H7 (cell line): Measurements from ENCODE around the gene SPATA21. TPM values are rescaled to one million over a fixed set of nuclear protein-coding genes. Genes with fewer than 3 reads are reported as not detected.
A peak's percentile ranks its signal among the peaks of the same experiment; 100 is the strongest.

Experiments
- DNase-seq: peaks from one replicate; pipeline ENCODE4 v3.0.0; 2012
- H3K27me3 ChIP-seq: 2 replicates; pipeline ENCODE4 v1.6.0; 2011; ENCODE audit warnings: mild to moderate bottlenecking, low read length; ENCODE audit not compliant: control insufficient read depth, insufficient read depth
- H3K36me3 ChIP-seq: replicated peaks from 2 replicates; pipeline ENCODE4 v1.5.1; 2011; ENCODE audit warnings: low read length; ENCODE audit not compliant: control insufficient read depth, insufficient read depth
- H3K4me3 ChIP-seq: 2 replicates; pipeline ENCODE4 v1.5.1; 2011; ENCODE audit warnings: low read depth, mild to moderate bottlenecking, control low read depth, low read length, moderate library complexity; ENCODE audit not compliant: insufficient read depth
- total RNA-seq: library from RNA; depleted of rRNA; stranded (reverse); fragments of >200 nt; shearing (Covaris generic); gene quantifications from 2 replicates; pipeline ENCODE4 v1.2.3, GENCODE V29; 2014

The SPATA21 gene
- total RNA-seq, 1 experiment from 2014 or later, result not detected

DNA sequence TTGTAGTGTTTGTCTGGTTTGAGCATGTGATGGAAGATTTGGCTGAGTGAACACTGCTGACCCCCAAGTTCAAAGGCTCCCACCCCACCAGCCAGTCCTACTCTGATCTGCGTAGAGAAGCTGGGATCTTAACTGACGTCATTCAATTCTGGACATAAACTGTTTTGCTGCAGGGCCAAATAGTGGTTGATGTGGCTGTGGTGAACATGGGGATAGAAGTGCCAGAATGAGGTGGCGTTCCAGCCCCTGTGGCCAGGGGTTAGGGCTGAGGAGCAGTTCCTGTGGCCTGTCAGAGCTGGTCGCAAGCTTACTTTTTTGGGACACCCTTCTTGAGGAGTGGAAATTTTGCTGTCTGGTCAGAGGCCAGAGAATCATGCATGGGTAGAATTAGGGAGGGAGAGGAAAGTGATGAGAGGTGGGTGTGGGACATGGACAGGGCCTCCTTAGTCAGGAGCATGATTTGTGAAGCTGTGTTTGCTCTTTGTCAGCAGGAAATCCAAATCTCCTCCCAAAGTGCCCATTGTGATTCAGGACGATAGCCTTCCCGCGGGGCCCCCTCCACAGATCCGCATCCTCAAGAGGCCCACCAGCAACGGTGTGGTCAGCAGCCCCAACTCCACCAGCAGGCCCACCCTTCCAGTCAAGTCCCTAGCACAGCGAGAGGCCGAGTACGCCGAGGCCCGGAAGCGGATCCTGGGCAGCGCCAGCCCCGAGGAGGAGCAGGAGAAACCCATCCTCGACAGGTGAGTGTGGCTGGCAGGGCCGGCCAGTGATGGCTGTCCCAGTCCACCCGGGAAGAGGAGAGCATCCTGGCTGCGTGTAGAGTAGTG lies 44.3 kb downstream of the SPATA21 start:
- Histone ChIP-seq H3K27me3 (no peaks in the 10 kb centered on the region), H3K36me3 (peaks cover 16% of the 10 kb centered on the region), H3K4me3 (no peak overlapping the region)
- peak; percentile 65 for DNase-seq

DNA sequence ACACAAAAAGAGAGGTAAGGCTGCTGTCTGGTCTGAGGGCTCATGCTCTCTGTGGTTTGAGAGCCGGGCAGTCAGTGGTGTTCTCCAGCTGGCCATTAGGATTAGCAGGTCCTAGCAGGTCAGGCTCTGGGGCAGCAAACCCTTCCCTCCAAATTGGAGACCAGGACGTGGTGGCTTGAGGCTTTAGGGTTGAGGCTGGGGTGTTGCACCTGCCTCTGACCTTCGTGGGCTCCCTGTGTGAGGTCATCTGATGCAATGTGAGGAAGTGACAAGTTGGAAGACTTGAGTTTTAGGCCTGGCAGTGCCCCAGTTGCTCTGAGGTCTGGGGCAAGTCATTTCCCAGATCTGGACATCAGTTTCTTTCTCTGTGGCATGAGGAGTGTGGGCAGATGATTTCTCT lies 45.8 kb downstream of the SPATA21 start:
- peaks cover 14% of the 10 kb centered on the region for H3K36me3 ChIP-seq
- H3K4me3 ChIP-seq, result no peak overlapping the region
- no peak for DNase-seq
- no peaks in the 10 kb centered on the region for H3K27me3 ChIP-seq

DNA sequence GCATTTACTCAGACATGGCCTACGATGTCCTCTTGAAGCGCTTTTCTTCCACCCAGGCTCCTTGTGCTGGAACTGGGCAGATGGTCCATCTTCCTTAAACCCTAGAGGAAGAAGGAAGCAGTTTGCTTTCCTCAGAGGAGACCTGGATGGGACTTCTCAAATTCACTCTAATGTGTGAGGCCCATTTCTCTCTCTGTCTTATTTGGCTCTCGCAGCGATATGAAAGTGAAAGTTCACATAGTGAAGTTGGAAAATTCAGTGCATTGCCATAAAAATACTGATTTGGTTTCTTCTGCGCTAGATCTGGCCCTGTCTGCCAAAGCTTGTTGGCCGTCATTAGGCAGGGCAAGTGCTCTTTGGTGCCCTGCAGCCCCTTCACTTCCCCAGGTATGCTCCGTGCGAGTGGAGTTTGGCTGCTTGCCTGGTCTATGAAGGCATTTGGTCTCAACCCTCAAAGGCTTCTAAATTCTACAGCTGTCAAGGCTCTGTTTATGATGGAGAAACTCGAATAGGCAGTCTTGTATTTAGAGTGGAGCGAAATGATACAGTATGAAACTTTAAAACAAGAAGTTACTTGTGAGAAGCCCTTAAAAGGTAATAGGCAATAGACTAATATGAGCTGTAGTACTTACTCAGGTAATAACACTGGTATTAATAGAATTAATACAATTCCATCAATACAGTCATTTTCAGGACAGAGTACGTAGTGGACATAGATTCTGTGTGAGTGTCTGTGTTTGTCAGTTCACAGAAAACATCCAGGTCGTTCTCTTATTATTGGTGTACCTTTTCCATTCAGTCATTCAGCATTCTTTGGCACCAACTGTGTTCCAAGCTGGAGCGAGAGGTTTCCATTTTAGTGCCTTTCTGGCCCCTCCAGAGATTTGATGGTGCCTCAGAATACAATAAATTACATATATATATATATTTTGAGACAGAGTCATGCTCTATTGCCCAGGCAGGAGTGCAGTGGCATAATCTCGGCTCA lies 49.7 kb downstream of the SPATA21 start:
- no peaks in the 10 kb centered on the region for H3K27me3 ChIP-seq
- H3K4me3 ChIP-seq, result no peak overlapping the region
- DNase-seq, result no peak
- no peaks in the 10 kb centered on the region for H3K36me3 ChIP-seq

DNA sequence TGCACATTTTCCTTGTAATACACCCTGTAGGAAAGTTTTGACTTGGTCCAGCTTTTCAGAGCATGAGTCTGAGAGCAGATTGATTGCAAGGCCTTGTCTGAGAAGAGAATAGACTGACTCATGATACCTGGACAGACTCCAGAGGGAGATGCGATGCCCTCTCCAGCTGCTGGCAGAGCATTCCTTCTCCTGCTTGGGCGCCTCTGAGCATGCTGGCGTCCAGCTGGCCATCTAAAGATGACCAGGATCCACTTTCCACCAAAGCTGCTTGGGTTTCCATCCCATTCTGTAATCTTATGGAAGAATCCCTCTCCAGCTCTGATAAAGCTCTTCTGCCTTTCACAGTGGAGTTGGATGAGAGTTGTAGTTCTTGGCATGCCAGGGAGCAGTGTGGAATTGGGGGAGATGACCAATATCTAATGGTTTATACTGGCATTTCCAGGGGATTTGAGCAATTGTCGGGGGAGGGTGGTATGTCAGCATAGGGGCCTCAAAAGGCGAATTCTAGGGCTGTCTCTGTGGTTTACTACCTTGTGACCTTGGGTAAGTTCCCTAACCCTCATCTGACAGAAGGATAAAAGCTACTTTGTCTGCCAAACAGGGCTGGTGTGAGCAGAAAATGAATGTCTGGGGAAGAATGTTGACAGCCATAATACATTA lies 50.6 kb downstream of the SPATA21 start:
- no peak overlapping the region for H3K4me3 ChIP-seq
- DNase-seq, result no peak

GRCh38 chr1:16385659-16386453 lies 51.4 kb downstream of the SPATA21 start:
- no peaks in the 10 kb centered on the region for H3K27me3 ChIP-seq
- DNase-seq, result peak; percentile 62
- no peak overlapping the region for H3K4me3 ChIP-seq
- H3K36me3 ChIP-seq, result no peaks in the 10 kb centered on the region

More for the DNA sequence above, 50.6 kb downstream of the SPATA21 start:
- Histone ChIP-seq H3K27me3 (no peaks in the 10 kb centered on the region), H3K36me3 (no peaks in the 10 kb centered on the region)

DNA sequence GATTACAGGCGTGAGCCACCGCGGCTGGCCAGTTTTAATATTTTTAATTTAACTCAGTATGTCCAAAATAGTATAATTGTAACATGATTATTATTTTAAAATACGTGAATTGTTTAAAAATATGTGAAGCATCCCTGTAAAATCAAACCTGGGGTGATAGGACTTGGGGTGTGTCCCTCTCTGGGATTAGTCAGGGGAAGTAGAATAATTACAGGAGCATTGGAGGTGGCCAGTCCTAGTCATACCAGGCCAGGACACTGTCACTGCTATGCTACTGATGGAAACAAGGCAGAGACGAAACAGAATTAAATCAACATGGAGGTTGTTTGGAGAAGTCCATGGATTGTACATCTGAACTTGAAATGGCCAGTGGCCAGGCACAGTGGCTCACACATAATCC lies 53.3 kb downstream of the SPATA21 start:
- DNase-seq, result no peak
- H3K36me3 ChIP-seq, result no peaks in the 10 kb centered on the region
- H3K27me3 ChIP-seq, result no peaks in the 10 kb centered on the region
- no peak overlapping the region for H3K4me3 ChIP-seq

GRCh38 chr1:16380868-16381267 lies 56.4 kb downstream of the SPATA21 start:
- H3K27me3 ChIP-seq, result no peaks in the 10 kb centered on the region
- no peak overlapping the region for H3K4me3 ChIP-seq
- no peak for DNase-seq
- no peaks in the 10 kb centered on the region for H3K36me3 ChIP-seq

GRCh38 chr1:16378443-16378842 lies 58.8 kb downstream of the SPATA21 start:
- DNase-seq, result no peak
- Histone ChIP-seq H3K36me3 (no peaks in the 10 kb centered on the region; the same call in 1 of the 2 replicates), H3K27me3 (no peaks in the 10 kb centered on the region), H3K4me3 (no peak overlapping the region)

- H3K4me3 ChIP-seq, result no peak overlapping the region
- no peak for DNase-seq
- peaks cover 1% of the 10 kb centered on the region; the same call in 1 of the 2 replicates for H3K36me3 ChIP-seq
- H3K27me3 ChIP-seq, result no peaks in the 10 kb centered on the region
These were observed 60.3 kb downstream of the SPATA21 start for GRCh38 chr1:16376971-16377370.

GRCh38 chr1:16375521-16376340 lies 61.5 kb downstream of the SPATA21 start:
- Histone ChIP-seq H3K27me3 (no peaks in the 10 kb centered on the region), H3K4me3 (no peak overlapping the region), H3K36me3 (peaks cover 1% of the 10 kb centered on the region; the same call in 1 of the 2 replicates)
- no peak for DNase-seq

- Histone ChIP-seq H3K4me3 (no peak overlapping the region), H3K36me3 (peaks cover 1% of the 10 kb centered on the region; the same call in 1 of the 2 replicates), H3K27me3 (no peaks in the 10 kb centered on the region)
- no peak for DNase-seq
These were observed 63.0 kb downstream of the SPATA21 start for GRCh38 chr1:16374266-16374665.

DNA sequence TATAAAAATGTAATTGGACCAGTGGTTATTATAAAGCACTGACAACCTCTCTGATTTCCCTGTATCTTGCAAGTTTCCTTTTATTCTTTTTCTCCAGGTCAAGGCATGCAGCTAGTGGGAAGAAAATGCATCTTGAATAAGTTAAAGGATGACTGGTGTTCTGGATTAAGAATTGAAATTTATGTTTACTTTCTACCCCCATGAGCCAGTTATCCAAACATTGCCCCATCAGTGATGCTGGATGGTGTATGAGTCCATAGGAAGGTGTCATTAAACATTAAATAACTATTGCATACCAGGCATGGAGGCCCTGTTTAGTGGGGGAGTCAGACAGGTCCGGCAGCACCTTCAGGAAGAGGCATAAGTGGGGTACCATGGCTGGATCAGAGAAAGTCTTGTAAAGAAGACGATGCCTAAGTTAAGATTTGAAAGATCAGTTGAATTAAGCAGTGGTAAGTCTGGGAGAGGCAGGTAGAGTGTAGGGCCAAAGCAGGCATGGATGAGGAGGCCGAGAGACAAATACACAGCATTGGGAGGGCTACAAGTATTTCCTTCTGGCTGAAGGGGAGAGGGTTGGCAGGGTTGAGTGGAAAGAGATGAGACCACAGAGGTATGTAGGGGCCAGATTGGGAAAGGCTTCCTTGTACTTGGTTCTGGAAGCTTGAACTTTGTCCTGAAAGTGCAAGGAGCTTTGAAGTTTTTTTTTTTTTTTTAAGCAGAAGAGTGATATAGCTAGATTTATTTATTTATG lies 64.5 kb downstream of the SPATA21 start:
- H3K27me3 ChIP-seq, result no peaks in the 10 kb centered on the region
- peaks cover 1% of the 10 kb centered on the region; the same call in 1 of the 2 replicates for H3K36me3 ChIP-seq
- DNase-seq, result no peak

More for the DNA sequence above, 64.5 kb downstream of the SPATA21 start:
- H3K4me3 ChIP-seq, result no peak overlapping the region
